Lower leg skin (tissue), 4 donors: ENCODE results near the gene SLC25A26. TPM values are rescaled to one million over a fixed set of nuclear protein-coding genes. Genes with fewer than 3 reads are reported as not detected.

ENCODE experiments used
- DNase-seq, 2 donors: peaks; one replicate each; pipeline ENCODE4 v3.0.0-alpha.2; 2019; ENCODE audit warnings: low spot score in 2 of 2
- H3K4me3 ChIP-seq: fragments of 200-600 bp; sonication (generic); 2 replicates; pipeline ENCODE4 v1.5.1; 2017; ENCODE audit warnings: mild to moderate bottlenecking, low read depth; ENCODE audit not compliant: poor library complexity, severe bottlenecking
- POLR2A ChIP-seq, 2 donors: fragments of 450-650 bp; IDR thresholded peaks; one replicate each; pipeline ENCODE4 v1.6.1; 2016 to 2017; ENCODE audit warnings: antibody characterized with exemption in 2 of 2, mild to moderate bottlenecking in 1 of 2, moderate library complexity in 1 of 2
- WGBS, 2 donors: methylation state at CpG; one replicate each; pipeline ENCODE4 v1.1.5; 2018; 5-methylcytosine and 5-hydroxymethylcytosine counted together
- intact Hi-C: fragments of 100-400 bp; cut with DNase I; formaldehyde crosslinking; loops from one replicate; pipeline ENCODE4 v1.15.0; 2023; ENCODE audit warnings: low total_unique reads
- total RNA-seq, 4 donors: library from RNA; depleted of rRNA; stranded (reverse); fragments of >200 nt; gene quantifications; one replicate each; pipeline ENCODE4 v1.1.0, GENCODE V29; 2016
- TF ChIP-seq, protein P1 (sequence below), 3 donors: fragments of 450-650 bp; IDR thresholded peaks; one replicate each; pipeline ENCODE4 v1.5.1; 2016; ENCODE audit warnings: antibody characterized with exemption in 3 of 3, mild to moderate bottlenecking in 3 of 3, moderate library complexity in 2 of 3

SLC25A26 gene
- total RNA-seq, 4 donors from 2014 or later, result 13.7 to 29.1 (median 21.9) TPM

DNA sequence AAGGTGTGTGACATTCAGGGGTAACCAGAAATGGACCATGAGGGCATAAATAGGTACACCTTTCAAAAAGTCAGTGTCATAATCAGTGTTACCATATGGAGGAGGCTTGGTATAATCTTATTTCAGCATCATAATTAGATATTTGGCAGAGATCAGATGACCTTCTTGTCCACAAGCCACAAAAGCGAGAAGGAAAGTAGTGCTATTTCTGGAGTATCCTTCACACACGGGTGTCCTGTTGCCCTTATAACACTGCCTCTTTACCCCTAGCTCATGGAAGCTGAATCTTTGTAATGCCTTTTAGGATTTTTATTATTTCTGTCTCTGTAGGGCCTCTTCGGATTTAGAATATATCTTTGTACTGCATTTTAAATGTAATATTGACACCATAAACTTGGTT lies 147.2 kb downstream of the SLC25A26 start:
- TF ChIP-seq POLR2A (IDR thresholded peaks at IDR 0.05), result no peak
- TF ChIP-seq, protein P1, sequence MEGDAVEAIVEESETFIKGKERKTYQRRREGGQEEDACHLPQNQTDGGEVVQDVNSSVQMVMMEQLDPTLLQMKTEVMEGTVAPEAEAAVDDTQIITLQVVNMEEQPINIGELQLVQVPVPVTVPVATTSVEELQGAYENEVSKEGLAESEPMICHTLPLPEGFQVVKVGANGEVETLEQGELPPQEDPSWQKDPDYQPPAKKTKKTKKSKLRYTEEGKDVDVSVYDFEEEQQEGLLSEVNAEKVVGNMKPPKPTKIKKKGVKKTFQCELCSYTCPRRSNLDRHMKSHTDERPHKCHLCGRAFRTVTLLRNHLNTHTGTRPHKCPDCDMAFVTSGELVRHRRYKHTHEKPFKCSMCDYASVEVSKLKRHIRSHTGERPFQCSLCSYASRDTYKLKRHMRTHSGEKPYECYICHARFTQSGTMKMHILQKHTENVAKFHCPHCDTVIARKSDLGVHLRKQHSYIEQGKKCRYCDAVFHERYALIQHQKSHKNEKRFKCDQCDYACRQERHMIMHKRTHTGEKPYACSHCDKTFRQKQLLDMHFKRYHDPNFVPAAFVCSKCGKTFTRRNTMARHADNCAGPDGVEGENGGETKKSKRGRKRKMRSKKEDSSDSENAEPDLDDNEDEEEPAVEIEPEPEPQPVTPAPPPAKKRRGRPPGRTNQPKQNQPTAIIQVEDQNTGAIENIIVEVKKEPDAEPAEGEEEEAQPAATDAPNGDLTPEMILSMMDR (IDR thresholded peaks at IDR 0.05), result no peak
- intact Hi-C loops, result no loop called here
- no peak overlapping the region for H3K4me3 ChIP-seq
- 77 to 87% methylated on average over 3 of the region's 3 CpGs for WGBS, 2 donors
- DNase-seq, result no peak

DNA sequence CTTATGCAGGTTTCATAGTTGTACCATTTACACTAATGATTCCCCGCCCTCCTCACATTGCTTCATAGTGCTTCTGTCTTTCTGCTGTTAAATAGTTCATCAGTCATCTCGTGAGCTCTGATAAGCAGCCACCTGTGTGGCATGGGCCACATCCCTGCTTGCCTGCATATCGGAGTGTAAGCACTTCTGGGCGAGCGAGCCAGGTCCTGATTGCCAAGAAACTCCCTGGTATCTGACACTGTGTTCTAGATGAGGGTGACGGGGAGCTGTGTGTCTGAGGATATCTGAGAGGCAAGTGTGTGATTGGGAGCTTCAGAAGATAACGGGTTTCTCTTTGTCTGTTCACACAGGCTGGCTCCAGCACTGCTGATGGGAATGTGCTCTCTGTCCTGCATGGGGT lies 149.4 kb downstream of the SLC25A26 start:
- TF ChIP-seq, protein P1 (IDR thresholded peaks at IDR 0.05), result no peak
- no peak for TF ChIP-seq POLR2A (IDR thresholded peaks at IDR 0.05)
- DNase-seq, result no peak
- intact Hi-C loops, result no loop called here

DNA sequence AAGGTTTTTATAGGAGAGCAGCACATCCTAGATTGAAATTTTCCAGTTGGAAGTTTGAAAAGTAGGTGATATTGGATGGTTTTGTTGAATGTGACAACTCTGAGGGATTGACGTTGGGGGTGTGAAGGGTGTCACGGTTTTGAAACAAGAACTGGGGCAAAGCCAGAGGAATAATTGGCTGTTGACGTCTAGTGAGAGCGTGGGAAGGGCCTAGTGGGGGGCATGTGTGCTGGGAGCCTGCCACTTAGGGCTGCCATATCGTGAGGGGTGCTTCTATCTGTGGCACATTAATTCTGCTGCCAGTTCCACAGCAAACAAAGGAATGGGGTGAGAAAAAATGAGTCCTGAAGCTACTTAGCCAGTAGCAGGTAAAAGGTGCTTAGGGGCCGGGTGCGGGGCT lies 150.6 kb downstream of the SLC25A26 start:
- H3K4me3 ChIP-seq, result no peak overlapping the region
- TF ChIP-seq, protein P1 (IDR thresholded peaks at IDR 0.05), result no peak
- TF ChIP-seq POLR2A (IDR thresholded peaks at IDR 0.05), result no peak
- WGBS, 2 donors, result 81 to 84% methylated on average over 7 of the region's 7 CpGs
- intact Hi-C loops, result no loop called here
- no peak for DNase-seq

More for the DNA sequence above, 149.4 kb downstream of the SLC25A26 start:
- WGBS, 2 donors, result 86 to 93% methylated on average over 7 of the region's 7 CpGs
- H3K4me3 ChIP-seq, result no peak overlapping the region

DNA sequence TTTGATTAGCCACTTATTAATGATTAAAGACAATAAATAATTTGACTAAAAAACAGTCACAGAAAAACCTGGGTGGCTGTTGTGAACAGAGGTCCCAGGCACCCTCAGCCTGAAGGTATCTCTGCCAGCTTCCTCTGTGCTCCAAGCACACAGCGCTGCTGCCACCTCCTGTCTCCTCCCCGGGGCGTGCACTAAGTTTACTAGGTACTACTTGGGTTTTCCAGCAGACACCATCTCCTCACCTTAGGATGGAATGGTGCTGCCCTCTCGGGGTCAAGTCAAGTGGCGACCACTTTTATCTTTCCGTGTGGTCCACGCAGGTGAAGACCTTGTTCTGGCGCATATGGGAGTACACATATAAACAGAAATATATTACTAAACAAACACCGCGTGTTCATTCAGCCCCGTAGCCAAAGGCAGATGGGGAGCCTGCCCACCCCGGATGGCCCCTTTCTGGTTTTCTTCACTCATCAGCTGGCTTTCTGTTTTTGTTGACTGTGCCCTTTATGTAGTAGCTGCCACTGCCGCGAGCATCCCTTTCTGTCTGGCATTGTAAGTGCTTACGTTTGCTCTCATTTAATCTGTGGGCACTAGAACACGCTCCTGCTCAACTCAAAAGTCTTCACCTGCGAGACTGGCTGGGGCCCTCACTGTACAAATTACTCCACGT lies 152.0 kb downstream of the SLC25A26 start:
- intact Hi-C loops, result no loop called here
- peak in 1 of 2 donors; percentile 73 for DNase-seq
- TF ChIP-seq POLR2A (IDR thresholded peaks at IDR 0.05), result no peak
- no peak overlapping the region for H3K4me3 ChIP-seq
- 83 to 86% methylated on average over 18 of the region's 18 CpGs for WGBS, 2 donors

DNA sequence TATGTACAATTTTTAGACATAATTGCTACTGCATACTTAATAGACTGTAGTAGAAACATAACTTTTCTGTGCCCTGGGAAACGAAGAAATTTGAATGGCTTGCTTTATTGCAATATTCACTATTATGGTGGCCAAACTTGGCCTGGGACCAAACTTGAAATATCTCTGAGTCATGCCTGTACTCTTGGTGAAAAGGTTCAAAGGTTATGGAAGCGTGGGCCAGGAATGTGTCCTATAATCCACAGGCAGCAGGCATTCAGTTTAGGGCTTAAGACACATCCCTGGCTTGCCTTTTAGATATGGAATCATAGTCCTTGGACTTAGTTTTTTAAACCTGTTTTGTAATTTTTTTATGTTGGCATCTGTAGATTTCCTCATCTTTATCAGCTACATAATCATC lies 155.8 kb downstream of the SLC25A26 start:
- intact Hi-C loops, result no loop called here

DNA sequence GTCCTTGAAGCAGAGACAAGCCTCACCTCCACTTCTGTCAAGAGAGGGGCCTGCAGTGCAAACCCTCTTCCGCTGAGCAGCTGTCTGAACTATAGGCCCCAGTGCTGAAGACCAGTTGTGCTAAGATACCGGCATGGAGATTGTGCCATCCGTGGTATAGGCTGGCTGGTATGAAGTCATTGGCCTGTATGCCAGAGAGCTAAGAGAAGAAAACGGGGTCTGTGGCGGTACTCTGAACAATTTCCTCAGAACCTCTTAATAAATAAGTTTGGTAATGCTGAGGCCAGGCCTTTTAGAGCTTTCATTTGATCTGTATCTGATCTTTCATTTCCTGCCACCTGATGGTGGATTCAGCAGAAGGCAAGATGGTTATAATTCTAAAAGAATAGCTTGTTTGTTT lies 157.0 kb downstream of the SLC25A26 start:
- no peak for DNase-seq
- WGBS, 2 donors, result 80 to 86% methylated on average over 5 of the region's 5 CpGs
- no peak for TF ChIP-seq POLR2A (IDR thresholded peaks at IDR 0.05)
- TF ChIP-seq, protein P1 (IDR thresholded peaks at IDR 0.05), result no peak
- H3K4me3 ChIP-seq, result no peak overlapping the region
- intact Hi-C loops, result no loop called here

More for the DNA sequence above, 155.8 kb downstream of the SLC25A26 start:
- TF ChIP-seq, protein P1 (IDR thresholded peaks at IDR 0.05), result no peak
- TF ChIP-seq POLR2A (IDR thresholded peaks at IDR 0.05), result no peak
- H3K4me3 ChIP-seq, result no peak overlapping the region
- DNase-seq, result no peak
- 81 to 91% methylated on average over 2 of the region's 2 CpGs for WGBS, 2 donors
